Measurements from ENCODE around the gene C6orf132. TPM values are rescaled to one million over a fixed set of nuclear protein-coding genes. Genes with fewer than 3 reads are reported as not detected.

C6orf132 gene
- total and polyA plus RNA-seq, 2 experiments from 2014 or later: 22.2 to 40.9 TPM

DNA sequence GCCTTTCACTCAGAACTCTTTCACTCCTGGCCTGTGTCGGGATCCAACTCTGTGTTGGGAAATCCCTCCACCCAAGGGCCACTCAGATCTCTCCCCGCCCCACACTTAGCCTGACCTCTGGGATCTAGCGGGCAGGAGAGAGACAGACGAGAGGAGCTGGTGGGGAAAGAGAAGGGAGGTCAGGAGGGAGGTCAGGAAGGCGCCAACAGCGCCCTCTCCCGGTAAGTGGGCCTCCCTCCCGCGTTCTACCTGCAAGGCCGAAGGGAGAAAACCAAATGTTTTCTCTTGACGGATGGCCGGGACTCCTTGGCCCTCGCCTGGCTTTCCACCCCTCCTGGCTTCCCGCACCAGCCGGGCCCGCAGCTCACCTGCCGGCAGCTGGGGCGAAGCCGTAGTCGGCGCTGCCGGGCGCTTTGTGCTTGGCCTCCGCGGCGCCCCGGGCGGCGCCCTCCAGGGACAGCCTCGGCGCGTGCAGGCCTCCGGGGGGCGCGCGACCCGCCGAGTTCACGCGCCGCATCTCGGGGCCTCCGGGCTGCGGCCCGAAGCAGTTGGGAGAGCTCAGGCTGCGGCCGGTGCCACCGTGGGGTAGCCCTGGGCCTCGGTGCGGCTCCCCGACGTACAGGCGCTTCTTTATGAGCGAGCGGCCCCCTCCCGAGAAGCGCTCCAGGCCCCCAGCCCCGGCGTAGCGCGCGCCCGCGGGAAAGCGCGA is 38.2 kb downstream of the C6orf132 start:
- Mint-ChIP-seq H3K27me3 (ENCODE audit: insufficient read depth, low read depth, poor library complexity) (peaks cover 19% of the 10 kb centered on the region), H3K27ac (no peak overlapping the region), H3K4me3 (peak overlapping the region; percentile 58), H3K36me3 (ENCODE audit: low read depth) (peaks cover 47% of the 10 kb centered on the region), H3K4me1 (peaks cover 26% of the 10 kb centered on the region), H3K9me3 (no peaks in the 10 kb centered on the region)
- Histone ChIP-seq H3K27me3 (ENCODE audit: insufficient read depth) (peaks cover 15% of the 10 kb centered on the region; the same call in 1 of the 2 replicates), H4K20me1 (replicated peaks; ENCODE audit: insufficient read depth) (peaks cover 19% of the 10 kb centered on the region), H3K9me2 (ENCODE audit: insufficient read depth) (no peaks in the 10 kb centered on the region), H3K4me1 (ENCODE audit: insufficient read depth) (peaks cover 17% of the 10 kb centered on the region; the same call in 1 of the 2 replicates), H3K4me3 (peak overlapping the region; percentile 71), H3K36me3 (ENCODE audit: insufficient read depth) (peaks cover 3% of the 10 kb centered on the region; the same call in 1 of the 2 replicates), H3K4me2 (peak overlapping the region; percentile 86), H3F3A (replicated peaks; ENCODE audit: low read depth) (peaks cover 35% of the 10 kb centered on the region), H3K27ac (ENCODE audit: low read depth) (0 out of 2 replicates have a peak overlapping the region, but pooled peaks have one; percentile 66), H2AFZ (peak overlapping the region; percentile 66; the same call in 1 of the 2 replicates), H3K79me2 (replicated peaks; ENCODE audit: insufficient read depth) (no peaks in the 10 kb centered on the region)
- peak; percentile 90 for DNase-seq (ENCODE audit: low spot score)
- ATAC-seq: peak; percentile 75
- TF ChIP-seq, protein P1, sequence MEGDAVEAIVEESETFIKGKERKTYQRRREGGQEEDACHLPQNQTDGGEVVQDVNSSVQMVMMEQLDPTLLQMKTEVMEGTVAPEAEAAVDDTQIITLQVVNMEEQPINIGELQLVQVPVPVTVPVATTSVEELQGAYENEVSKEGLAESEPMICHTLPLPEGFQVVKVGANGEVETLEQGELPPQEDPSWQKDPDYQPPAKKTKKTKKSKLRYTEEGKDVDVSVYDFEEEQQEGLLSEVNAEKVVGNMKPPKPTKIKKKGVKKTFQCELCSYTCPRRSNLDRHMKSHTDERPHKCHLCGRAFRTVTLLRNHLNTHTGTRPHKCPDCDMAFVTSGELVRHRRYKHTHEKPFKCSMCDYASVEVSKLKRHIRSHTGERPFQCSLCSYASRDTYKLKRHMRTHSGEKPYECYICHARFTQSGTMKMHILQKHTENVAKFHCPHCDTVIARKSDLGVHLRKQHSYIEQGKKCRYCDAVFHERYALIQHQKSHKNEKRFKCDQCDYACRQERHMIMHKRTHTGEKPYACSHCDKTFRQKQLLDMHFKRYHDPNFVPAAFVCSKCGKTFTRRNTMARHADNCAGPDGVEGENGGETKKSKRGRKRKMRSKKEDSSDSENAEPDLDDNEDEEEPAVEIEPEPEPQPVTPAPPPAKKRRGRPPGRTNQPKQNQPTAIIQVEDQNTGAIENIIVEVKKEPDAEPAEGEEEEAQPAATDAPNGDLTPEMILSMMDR (conservative IDR thresholded peaks at IDR 0.05; ENCODE audit: low read depth in 2 of 2): peak; percentile 80 to 87
- TF ChIP-seq, protein P2, sequence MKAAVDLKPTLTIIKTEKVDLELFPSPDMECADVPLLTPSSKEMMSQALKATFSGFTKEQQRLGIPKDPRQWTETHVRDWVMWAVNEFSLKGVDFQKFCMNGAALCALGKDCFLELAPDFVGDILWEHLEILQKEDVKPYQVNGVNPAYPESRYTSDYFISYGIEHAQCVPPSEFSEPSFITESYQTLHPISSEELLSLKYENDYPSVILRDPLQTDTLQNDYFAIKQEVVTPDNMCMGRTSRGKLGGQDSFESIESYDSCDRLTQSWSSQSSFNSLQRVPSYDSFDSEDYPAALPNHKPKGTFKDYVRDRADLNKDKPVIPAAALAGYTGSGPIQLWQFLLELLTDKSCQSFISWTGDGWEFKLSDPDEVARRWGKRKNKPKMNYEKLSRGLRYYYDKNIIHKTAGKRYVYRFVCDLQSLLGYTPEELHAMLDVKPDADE (IDR thresholded peaks at IDR 0.05): no peak
- TF ChIP-seq POLR2AphosphoS5 (IDR thresholded peaks at IDR 0.05; ENCODE audit: low read depth) (peak; percentile 27; the same call in 1 of the 2 replicates), STAT1 (IDR thresholded peaks at IDR 0.05; ENCODE audit: unreplicated experiment) (no peak)
- TF ChIP-seq, protein P3, sequence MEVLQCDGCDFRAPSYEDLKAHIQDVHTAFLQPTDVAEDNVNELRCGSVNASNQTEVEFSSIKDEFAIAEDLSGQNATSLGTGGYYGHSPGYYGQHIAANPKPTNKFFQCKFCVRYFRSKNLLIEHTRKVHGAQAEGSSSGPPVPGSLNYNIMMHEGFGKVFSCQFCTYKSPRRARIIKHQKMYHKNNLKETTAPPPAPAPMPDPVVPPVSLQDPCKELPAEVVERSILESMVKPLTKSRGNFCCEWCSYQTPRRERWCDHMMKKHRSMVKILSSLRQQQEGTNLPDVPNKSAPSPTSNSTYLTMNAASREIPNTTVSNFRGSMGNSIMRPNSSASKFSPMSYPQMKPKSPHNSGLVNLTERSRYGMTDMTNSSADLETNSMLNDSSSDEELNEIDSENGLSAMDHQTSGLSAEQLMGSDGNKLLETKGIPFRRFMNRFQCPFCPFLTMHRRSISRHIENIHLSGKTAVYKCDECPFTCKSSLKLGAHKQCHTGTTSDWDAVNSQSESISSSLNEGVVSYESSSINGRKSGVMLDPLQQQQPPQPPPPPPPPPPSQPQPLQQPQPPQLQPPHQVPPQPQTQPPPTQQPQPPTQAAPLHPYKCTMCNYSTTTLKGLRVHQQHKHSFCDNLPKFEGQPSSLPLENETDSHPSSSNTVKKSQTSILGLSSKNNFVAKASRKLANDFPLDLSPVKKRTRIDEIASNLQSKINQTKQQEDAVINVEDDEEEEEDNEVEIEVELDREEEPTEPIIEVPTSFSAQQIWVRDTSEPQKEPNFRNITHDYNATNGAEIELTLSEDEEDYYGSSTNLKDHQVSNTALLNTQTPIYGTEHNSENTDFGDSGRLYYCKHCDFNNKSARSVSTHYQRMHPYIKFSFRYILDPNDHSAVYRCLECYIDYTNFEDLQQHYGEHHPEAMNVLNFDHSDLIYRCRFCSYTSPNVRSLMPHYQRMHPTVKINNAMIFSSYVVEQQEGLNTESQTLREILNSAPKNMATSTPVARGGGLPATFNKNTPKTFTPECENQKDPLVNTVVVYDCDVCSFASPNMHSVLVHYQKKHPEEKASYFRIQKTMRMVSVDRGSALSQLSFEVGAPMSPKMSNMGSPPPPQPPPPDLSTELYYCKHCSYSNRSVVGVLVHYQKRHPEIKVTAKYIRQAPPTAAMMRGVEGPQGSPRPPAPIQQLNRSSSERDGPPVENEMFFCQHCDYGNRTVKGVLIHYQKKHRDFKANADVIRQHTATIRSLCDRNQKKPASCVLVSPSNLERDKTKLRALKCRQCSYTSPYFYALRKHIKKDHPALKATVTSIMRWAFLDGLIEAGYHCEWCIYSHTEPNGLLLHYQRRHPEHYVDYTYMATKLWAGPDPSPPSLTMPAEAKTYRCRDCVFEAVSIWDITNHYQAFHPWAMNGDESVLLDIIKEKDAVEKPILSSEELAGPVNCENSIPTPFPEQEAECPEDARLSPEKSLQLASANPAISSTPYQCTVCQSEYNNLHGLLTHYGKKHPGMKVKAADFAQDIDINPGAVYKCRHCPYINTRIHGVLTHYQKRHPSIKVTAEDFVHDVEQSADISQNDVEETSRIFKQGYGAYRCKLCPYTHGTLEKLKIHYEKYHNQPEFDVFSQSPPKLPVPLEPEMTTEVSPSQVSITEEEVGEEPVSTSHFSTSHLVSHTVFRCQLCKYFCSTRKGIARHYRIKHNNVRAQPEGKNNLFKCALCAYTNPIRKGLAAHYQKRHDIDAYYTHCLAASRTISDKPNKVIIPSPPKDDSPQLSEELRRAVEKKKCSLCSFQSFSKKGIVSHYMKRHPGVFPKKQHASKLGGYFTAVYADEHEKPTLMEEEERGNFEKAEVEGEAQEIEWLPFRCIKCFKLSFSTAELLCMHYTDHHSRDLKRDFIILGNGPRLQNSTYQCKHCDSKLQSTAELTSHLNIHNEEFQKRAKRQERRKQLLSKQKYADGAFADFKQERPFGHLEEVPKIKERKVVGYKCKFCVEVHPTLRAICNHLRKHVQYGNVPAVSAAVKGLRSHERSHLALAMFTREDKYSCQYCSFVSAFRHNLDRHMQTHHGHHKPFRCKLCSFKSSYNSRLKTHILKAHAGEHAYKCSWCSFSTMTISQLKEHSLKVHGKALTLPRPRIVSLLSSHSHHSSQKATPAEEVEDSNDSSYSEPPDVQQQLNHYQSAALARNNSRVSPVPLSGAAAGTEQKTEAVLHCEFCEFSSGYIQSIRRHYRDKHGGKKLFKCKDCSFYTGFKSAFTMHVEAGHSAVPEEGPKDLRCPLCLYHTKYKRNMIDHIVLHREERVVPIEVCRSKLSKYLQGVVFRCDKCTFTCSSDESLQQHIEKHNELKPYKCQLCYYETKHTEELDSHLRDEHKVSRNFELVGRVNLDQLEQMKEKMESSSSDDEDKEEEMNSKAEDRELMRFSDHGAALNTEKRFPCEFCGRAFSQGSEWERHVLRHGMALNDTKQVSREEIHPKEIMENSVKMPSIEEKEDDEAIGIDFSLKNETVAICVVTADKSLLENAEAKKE (CRISPR knock-in tag; IDR thresholded peaks at IDR 0.05): no peak
